GF-D8 (cell line): ENCODE data around the gene DPP10.

Experiments used
- DNase-seq: peaks from one replicate; lab custom pipeline; 2025; lab: John Stamatoyannopoulos, UW

Gene DPP10

GRCh38 chr2:115739574-115739973, 1297.1 kb downstream of the DPP10 start:
- no peak for DNase-seq

- no peak for DNase-seq
These were observed 1303.7 kb downstream of the DPP10 start for GRCh38 chr2:115746151-115746550.

GRCh38 chr2:115757286-115757685, 1314.8 kb downstream of the DPP10 start:
- DNase-seq: no peak

GRCh38 chr2:115763601-115764000, 1321.2 kb downstream of the DPP10 start:
- DNase-seq: no peak

GRCh38 chr2:115771516-115771915, 1329.1 kb downstream of the DPP10 start:
- DNase-seq: no peak

GRCh38 chr2:115774361-115774760, 1331.9 kb downstream of the DPP10 start:
- DNase-seq: no peak

GRCh38 chr2:115779085-115779632, 1336.7 kb downstream of the DPP10 start:
- DNase-seq: no peak

GRCh38 chr2:115782286-115782685, 1339.8 kb downstream of the DPP10 start:
- DNase-seq: no peak

GRCh38 chr2:115796078-115796477, 1353.6 kb downstream of the DPP10 start:
- no peak for DNase-seq

GRCh38 chr2:115807276-115807675, 1364.8 kb downstream of the DPP10 start:
- DNase-seq: no peak

GRCh38 chr2:115825912-115826311, 1383.5 kb downstream of the DPP10 start:
- DNase-seq: no peak

- no peak for DNase-seq
These were observed 1390.8 kb downstream of the DPP10 start for GRCh38 chr2:115833196-115833595.

- DNase-seq: no peak
These were observed 1396.1 kb downstream of the DPP10 start for GRCh38 chr2:115838539-115838938.

GRCh38 chr2:115842306-115842705, 1399.9 kb downstream of the DPP10 start:
- DNase-seq: no peak

- DNase-seq: no peak
These were observed 1405.8 kb downstream of the DPP10 start for GRCh38 chr2:115848192-115848591.

GRCh38 chr2:115867024-115867423, 1424.6 kb downstream of the DPP10 start:
- no peak for DNase-seq

- DNase-seq: no peak
These were observed 1432.0 kb downstream of the DPP10 start for GRCh38 chr2:115874427-115874826.

- DNase-seq: no peak
These were observed 1438.1 kb downstream of the DPP10 start for GRCh38 chr2:115880558-115880957.

- no peak for DNase-seq
These were observed 1444.9 kb downstream of the DPP10 start for GRCh38 chr2:115887209-115887776.
